Fibroblast of gingiva (primary cell): ENCODE measurements around the gene CAPN8.

ENCODE experiments used
- DNase-seq: peaks from one replicate; pipeline ENCODE4 v3.0.0-alpha.2; 2011; ENCODE audit warnings: low read depth

The CAPN8 gene

GRCh38 chr1:223665592-223666312, at the start of gene CAPN8:
TSS of gene CAPN8 (minus strand) at chr1:223665701. CDS start at chr1:223665646, 55 bp downstream.
- no peak for DNase-seq

GRCh38 chr1:223714849-223715603, 49.5 kb upstream of the CAPN8 start:
- DNase-seq, result peak; percentile 60

GRCh38 chr1:223714421-223714724, 48.9 kb upstream of the CAPN8 start:
- DNase-seq, result no peak

- no peak for DNase-seq
Observed at GRCh38 chr1:223713546-223714420, 48.3 kb upstream of the CAPN8 start.

- DNase-seq, result no peak
Observed at GRCh38 chr1:223712850-223713474, 47.5 kb upstream of the CAPN8 start.

GRCh38 chr1:223712194-223712849, 46.8 kb upstream of the CAPN8 start, which contains the start of gene CAPN2:
TSS of gene CAPN2 (plus strand) at chr1:223712539. CDS start at chr1:223712641, 102 bp downstream.
- DNase-seq, result peak; percentile 89

- DNase-seq, result no peak
Observed at GRCh38 chr1:223711747-223712193, 46.3 kb upstream of the CAPN8 start.

- no peak for DNase-seq
Observed at GRCh38 chr1:223711173-223711572, 45.7 kb upstream of the CAPN8 start.

GRCh38 chr1:223710179-223711133, 45.0 kb upstream of the CAPN8 start:
- no peak for DNase-seq

GRCh38 chr1:223709598-223709997, 44.1 kb upstream of the CAPN8 start:
- DNase-seq, result peak; percentile 56

GRCh38 chr1:223708651-223709268, 43.3 kb upstream of the CAPN8 start:
- DNase-seq, result no peak

- no peak for DNase-seq
Observed at GRCh38 chr1:223708001-223708359, 42.5 kb upstream of the CAPN8 start.

- DNase-seq, result peak; percentile 95
Observed at GRCh38 chr1:223707256-223708000, 41.9 kb upstream of the CAPN8 start.

GRCh38 chr1:223706077-223706973, 40.8 kb upstream of the CAPN8 start:
- peak; percentile 92 for DNase-seq

- DNase-seq, result peak; percentile 37
Observed at GRCh38 chr1:223704921-223705878, 39.7 kb upstream of the CAPN8 start.

GRCh38 chr1:223703668-223704013, 38.1 kb upstream of the CAPN8 start:
- no peak for DNase-seq
